NCI-H526 (cell line): ENCODE results near the gene FRK.

Source experiments
- DNase-seq, 2 experiments: peaks; one replicate each; lab custom pipeline; 2025; lab: John Stamatoyannopoulos, UW

FRK gene

DNA sequence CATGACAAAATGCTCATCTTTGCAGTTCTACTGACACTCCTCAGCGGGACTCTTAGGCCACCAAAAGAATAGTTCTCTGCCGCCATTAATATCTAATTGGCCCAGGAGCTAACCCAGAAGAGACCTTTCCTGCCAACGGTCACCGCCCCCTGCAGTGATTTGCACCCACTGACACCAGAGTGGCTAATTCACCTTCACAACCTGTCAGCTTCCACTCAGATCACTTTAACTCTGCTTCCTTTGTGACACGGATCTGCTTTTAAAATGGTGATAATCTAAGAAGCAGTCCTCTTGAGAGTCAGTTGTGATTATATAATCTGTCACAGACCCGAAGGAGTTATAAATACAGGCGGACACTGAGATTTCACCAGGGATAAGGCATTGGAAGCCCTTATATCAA, 172.8 kb downstream of the FRK start:
- no peak for DNase-seq

- no peak for DNase-seq
Measured at GRCh38 chr6:115885636-115886366, 174.9 kb downstream of the FRK start.

GRCh38 chr6:115882771-115883170, 177.9 kb downstream of the FRK start:
- no peak for DNase-seq

- DNase-seq = no peak
Measured at GRCh38 chr6:115882174-115882573, 178.5 kb downstream of the FRK start.
